GM21367 (cell line): Measurements from ENCODE around the gene LYRM4.

ENCODE experiments used
- ATAC-seq: cut with Tn5 transposase; IDR thresholded peaks from one replicate; pipeline ENCODE4 v1.9.1; 2021; ENCODE audit not compliant: unreplicated experiment

LYRM4 gene

DNA sequence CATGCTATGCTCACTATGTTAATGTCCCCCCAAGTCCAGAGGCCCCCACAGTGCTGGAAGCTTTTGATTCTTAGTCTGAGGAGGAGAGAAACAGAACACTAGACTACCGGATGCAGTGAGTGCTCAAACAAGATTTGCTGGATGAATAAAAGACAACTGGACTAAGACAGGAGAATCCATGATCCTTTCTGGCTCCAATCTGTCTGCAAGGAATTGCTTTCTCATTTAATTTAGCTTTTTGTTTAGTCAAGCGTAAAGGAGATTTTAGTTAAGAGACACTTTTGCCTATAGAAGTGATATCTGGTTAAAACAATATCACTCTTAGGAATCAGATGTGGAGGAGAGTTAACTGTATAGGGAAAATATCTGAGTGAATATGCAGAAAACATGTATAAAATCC, 13.5 kb downstream of the LYRM4 start:
- no peak for ATAC-seq

DNA sequence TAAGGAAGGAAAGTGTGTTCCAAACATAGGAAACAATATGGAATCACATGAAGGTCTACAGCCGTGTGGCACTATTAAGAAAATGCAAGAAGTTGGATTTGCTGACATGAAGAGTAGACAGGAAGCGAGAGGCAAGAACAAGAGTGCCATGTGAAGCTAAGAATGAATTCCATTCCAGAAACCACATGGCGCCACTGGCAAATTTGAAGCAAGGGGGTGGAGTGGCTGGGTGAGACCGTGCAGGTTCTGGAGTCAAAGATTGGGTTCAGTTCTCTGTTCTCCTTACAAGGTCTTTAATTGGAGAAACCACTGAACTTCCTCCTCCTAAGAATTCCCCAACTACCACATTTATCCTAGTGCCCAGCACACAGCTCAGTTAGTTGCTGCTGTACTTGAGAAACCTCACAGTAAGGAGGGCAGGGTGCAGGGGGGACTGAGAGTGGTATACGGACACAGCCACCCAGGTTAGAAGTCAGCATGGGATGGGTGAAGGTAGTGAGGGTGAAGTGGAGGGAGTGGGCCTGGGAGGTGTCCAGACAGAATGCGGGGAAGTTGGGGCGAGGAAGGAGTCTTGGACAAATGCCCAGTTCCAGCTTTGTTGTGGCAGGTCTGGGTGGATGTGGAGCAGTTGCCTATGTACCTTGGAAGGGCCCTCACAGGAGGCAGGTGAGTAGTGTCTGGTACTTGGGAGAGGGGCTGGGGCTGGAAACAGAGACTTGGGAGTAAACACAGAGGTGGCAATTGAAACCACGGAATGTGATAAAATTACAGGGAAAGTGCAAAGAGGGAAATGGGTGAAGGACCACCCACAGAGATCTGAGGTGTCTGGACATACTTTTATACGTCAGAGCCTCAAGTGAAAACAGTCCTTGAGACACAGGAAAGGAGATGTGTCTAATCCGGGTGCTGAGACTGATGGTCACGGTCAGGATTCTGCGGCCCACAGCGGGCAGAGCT, 14.3 kb downstream of the LYRM4 start:
- no peak for ATAC-seq

DNA sequence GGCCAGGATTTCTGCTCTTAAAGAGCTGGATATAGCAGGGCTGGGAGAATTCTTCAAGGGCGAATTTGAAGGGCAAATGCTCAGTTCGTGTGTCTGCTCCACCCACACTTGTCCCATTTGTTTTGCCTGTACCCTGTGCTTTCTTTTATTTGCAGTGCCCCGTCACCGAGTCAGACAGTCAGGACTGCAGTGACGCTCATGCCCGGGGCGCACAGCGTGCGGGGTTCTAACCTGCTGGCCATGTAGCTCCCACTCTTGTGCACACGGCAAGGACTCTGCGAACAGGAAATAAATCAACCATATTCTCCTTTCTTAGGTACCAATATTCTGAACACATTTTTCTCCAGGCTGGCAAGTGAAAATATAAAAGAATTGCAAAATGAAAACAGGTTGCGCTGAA, 17.7 kb downstream of the LYRM4 start:
- no peak for ATAC-seq

DNA sequence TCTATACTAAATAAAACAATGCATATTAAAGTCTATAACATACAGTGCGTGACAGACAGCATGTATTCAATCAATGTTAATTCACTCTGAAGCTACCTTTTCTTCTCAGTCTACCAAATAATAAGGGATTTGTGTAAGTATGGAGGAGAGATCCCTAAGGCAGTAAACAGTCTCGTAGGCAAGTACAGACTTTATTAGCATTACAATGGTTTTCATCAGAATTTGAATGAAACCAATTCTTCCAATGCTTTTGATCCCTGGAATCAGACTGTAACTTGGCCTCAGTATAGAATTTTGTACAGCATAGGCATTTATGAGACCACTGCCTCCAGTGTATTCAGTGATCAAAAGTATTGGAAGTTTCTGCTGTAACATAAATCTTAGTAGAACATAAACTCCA, 19.5 kb downstream of the LYRM4 start:
- no peak for ATAC-seq

DNA sequence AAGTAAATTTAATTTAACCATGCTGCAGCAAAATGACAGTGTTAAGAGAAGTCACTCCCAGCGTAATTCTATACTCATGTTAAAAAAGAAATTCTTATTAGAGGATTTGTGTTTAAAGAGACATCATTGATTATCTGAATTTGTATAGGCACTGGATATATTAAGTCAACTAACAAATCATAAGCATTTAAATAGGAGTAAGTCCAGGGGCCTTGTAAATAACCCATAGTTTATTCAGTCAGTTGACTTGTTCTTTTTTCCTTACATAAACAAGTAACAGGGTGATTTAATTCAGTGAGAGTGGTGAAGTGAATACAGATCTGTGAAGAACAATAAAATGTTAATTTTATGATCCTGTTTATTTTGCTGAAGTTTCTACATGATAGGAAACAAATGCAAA, 22.4 kb downstream of the LYRM4 start:
- ATAC-seq, result no peak

DNA sequence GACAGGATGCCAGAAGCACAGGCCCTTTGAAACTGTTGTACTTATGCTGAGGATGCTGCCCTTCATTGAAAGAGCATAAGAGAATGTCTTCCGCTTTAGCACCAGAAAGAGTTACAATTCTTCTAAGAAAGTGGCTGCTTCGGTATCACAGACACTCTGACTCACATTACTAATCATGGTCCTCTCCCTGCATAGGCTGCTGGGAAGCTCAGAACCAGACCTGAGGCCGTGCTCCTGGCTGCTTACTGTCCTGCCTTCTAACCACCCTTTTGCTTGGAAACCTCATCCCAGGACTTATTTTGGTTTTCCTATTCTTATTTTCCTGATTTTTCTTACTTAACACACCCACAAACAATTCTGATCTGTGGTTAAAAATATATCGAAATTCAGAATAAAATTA, 22.9 kb downstream of the LYRM4 start:
- no peak for ATAC-seq

DNA sequence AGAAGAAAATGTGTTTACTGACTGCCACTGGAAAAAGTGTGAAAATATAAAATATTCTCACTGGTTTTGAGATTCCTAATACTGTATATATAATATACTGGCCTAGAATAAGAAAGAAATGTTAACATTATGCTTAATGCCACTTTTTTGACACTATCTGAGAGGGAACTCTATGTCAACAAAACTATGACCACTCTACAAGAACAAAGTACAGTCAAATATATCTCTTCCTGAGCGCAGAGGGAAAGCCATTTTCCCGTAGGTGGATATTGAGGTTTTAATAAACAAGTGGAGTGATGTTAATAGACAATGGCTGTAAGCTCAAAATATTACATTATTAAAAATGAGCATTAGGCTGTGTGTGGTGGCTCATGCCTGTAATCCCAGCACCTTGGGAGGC, 24.9 kb downstream of the LYRM4 start:
- no peak for ATAC-seq

DNA sequence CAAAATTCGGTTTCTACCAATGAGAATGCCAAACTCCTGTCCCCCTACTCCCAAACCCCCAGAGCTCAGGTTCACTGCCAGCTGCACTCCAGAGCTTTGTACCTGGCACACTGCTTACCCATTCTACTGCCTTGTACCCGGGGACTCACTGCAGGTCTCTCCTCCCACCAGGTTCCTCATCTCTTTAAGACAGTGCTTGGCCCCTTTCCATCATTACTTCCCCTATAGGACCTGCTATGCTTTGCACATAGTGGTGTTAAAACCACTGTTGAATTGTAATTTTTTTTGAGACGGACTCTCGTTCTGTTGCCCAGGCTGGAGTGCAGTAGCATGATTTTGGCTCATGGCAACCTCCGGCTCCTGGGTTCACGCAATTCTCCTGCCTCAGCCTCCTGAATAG, 25.9 kb downstream of the LYRM4 start:
- ATAC-seq, result no peak

DNA sequence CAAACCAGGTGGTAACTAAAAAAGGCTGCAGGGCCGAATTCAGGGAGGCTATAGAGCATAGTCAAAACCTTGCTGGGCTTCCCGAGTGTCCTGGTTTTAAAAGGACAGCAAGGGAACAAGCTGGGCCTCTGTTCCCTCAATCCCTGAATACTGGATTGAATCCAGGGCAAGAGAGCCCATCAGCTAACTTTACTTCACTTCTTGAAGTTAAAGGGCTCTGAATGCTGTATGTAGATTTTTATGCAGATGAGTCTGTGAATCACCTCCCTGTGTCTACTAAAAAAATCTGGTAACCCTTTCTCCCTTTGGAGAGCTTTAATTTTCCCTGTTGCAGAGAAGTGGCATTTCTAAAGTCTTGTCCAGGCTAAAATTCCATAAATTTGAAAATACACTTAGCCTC, 29.5 kb downstream of the LYRM4 start:
- no peak for ATAC-seq

DNA sequence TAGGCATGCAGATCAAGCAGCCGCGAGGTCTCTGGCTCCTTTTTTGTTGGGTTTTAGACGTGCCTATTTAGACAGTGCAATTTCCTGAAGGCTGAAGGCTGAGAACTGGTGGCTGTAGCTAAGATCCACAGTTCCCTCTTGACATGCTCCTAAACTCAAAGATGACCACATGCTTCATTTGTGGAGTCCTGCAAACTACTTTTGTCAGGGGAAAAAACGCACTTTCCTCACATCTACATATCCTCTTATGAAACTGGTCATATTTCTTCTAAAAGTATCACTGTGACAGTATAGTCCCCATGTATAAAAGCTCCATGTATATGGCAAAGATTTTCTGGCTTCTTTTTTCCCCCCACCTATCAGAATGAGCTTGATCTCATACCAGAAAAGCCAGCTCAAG, 30.7 kb downstream of the LYRM4 start:
- no peak for ATAC-seq

DNA sequence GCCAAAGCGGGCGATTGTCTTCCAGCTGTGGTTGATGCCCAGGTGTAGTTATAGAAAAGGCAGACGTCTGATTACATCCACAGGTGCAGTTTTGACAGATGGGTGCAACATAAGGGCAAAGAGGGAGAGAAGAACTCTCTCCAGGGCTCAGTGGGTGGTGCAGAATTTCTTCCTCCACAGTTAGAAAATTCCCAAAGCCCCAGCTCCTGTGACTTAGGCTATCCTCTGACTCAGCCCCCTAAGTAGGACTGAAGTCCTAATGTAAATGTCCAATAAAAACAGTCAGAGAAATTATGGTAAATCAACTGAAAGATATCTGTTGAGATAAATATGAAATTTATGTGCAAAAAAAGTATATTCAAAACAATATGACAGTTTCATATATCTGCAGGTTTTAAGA, 31.4 kb downstream of the LYRM4 start:
- no peak for ATAC-seq

DNA sequence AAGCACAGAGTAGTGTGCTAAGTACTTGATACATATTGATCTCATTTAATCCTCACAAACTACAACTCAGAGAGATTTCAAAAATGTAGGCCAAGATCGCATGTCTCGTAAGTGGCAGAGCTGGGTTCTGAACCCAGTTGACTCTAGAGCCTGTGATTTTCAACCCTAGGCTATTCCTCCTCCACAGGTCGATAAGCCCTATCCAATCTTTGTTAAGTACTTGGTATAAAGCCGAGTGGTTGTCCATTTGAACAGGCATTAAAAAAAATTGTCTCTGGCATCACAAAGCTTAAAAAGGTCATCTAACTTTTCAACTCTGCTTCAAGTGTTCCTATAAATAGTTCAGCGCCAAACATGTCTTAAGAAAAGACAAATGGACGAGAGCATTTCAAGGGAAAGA, 37.4 kb downstream of the LYRM4 start:
- ATAC-seq, result no peak

DNA sequence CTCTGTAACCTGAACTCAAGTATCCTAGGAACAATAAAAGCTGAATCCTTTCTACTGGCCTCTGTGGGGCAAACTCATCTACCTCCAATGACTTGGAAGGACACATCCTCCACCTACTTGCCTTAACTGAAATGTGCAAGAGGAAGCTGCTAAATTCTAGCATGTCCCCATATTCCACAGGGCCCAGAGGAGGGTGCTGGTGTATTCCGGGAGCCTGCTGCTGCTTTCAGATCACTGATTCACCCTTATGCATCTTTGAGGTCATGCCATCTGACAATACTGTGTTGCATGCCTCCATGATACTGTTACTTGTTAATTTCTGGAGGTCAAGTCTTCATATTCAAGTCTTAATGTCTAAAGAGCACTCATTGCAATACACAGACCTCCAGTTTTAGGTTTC, 40.3 kb downstream of the LYRM4 start:
- no peak for ATAC-seq

DNA sequence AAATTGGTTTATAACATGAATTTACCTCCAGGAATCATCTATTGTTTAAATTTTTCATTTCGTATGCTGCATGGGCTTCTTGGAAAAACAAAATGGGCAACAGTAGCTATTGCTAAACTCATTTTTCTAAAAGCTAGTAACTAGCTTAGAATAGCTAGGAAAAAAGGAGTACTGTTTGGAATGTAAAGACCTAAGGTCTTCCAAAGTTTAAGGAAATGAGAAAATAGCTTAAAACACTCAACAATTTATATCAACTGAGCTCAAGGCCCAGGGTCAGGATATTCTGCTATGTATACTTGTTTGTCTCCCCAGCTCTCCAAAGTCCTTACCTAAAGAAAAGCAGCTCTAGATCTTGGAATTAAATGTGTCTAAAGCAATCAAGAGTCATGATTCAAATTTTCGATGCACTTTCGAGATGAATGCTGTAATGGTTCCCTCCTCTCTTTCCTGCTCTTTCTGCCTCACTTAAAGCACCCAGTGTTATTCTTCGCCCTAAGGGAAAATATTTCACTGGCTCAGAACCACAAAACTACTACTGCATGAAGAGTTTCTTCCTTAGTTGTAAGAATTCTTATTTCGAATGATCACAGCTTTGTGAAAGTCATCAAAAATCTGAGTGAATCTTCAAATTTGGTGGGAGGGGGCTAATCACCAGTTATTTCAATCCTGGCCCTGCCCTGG, 41.6 kb downstream of the LYRM4 start:
- ATAC-seq, result no peak

DNA sequence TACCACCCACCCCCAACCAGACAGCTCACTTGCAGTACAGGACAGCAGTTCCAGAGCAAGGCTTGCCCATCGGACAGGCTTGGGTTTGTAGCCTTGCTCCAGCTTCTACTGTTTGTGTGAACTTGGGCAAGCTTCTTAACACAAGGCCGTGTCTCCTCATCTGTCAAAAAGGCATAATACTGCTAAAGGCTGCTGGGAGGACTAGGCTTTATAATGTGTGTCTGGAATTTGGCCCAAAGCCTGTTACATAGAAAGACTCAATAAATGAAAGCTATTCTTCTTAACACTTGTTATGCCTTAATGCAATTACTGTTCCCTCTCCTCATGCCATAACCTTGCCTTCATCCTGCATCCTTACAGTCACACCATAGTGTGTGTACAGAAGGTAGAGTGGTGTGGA, 43.4 kb downstream of the LYRM4 start:
- ATAC-seq, result no peak

DNA sequence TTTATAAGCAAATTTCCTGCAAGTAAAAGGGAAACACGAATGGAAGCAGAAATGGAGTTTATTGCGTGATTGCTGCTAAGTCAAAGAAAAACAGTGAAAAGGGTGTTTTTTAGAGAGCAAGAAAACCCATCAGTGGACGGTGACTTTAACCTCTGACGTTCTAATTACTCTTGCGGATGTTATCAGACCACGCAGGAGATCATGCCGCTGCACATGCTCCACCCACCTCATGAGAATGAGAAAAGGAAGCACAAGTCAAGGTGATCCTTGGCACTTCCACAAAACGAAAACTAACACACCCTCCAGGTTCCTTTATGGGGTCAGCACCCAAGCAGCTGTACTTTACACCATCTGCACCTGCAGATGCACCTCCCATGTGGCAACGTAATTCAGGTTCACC, 45.0 kb downstream of the LYRM4 start:
- no peak for ATAC-seq

DNA sequence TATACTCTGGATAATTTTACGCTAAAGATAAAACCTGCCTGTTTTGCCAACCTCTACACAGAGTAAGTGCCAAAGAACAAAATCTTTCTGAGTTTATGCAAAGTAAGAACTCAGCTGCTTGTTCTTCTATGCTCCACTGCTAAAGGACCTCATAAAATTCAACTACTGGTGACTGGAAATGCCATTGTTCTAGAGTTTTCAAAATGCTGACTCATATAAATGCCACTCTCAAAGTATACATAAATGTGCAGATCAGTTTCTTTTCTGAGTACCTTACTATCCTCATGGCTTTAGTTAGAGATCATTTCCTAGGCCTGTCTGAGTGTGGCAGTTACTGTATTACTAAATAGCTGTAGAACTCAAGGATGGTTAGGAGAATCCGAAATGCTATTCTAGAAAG, 45.6 kb downstream of the LYRM4 start:
- ATAC-seq, result no peak

DNA sequence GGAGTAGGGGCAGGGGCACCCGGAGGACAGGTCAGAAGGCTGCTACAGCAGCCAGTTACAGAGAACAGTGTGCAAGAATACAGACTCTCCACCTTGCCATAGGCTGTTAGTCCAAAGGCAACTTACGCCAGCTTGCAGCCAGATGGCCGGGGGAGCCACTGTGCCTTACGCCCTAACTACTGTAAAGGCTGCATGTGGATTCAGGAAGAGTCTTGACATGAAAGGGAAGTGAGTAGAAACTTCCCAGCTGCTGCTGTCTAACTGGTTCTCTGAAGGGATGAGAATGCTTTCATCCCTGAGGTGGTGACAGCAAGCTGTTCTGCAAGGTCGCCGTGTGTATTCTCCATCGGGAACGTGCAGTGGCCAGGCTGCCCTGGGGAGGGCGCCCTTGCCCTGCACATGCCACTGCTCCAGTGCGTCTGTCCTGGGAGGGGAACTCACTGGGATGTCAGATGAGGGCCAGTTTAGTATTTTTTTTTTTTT, 46.1 kb downstream of the LYRM4 start:
- no peak for ATAC-seq

DNA sequence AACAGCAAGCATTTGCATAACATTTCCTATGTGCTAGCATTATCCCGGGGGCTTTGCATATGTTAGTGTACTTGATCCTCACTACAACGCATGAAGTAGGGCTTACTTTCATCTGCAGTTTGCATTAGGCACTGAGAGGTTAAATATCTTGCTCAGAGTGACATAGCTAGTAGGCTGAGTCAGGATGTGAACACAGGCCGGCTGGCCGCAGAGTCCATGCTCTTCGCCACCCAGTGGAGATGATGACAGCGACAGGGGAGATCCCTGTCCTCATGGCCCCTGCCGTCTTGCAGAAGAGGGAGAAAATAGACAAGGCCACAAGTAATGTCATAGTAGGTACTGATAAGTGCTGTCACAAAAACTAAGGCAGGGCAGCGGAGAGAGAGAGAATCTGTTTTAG, 46.9 kb downstream of the LYRM4 start:
- no peak for ATAC-seq

DNA sequence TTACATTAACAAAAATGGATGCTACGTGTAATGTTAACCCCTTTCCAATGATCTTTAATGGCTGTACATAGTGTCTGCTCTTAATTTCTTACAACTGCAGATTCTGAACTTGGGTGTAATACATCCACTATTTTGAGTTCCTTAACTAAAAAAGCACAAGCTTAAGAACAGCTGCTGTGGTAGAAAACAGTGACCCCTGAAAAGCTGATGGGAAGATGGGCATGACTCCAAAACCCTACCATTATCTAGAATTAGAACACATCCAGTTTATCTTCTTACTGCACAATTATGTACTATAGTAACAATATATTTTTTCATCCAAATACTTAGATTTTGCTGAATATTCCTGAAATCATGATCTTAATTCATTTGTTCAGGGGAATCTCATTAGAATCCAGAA, 49.3 kb downstream of the LYRM4 start:
- ATAC-seq, result no peak

DNA sequence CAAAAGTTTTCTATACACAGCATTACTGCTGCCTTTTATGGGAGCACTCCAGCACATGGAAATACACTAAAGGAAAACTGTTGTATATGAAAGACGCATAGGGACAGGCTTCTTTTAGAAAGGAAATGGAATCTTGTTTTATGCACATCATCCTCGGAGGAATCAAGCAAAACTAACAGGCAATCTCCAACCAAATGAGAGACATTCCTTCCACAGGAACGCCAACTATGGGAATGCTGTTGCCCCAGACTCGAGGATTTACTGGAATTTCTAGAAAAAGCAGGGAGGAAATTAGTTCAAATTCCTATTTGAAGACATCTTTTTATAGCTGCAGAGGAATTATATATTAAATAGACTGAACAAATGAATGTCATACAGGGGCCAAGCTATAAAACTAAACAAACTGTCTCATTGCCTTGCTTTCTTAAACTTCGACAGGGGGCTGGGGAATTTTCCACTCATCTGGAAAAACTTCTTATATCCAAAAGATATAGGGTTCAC, 52.2 kb downstream of the LYRM4 start:
- ATAC-seq, result no peak

DNA sequence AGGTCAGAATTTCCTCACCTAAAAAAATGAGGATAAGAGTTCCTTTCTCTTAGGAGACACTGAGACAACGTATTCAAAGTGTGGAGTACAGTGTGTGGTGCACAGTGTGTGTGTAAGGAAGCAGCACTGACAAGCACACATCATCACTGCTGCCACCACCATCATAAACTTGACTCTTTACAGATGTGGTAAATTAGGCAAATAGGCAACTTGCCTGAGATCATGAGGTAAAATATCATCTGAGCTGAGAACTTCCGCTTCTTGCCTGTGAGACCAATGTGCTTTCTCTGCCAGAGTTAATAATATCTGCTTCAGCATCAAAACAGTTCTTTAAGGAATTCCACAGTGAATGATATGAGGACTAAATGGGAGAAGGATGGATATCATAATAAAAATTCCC, 52.7 kb downstream of the LYRM4 start:
- ATAC-seq, result no peak
